Psoas muscle (tissue), 8 donors: Measurements from ENCODE around the gene TMEM121B. TPM values are rescaled to one million over a fixed set of nuclear protein-coding genes. Genes with fewer than 3 reads are reported as not detected.

Experiments
- ATAC-seq, 4 donors: fragments of 200-7000 bp; cut with Tn5 transposase; one replicate each; pipeline ENCODE4 v1.9.1; 2020; ENCODE audit warnings: moderate library complexity in 3 of 4, mild to moderate bottlenecking in 2 of 4
- DNase-seq, 2 donors: peaks; one replicate each; pipeline ENCODE4 v3.0.0-alpha.2; 2020
- H3K27ac ChIP-seq: fragments of 200-600 bp; one replicate; pipeline ENCODE4 v1.8.0; 2022
- H3K27me3 ChIP-seq, 3 donors: fragments of 200-600 bp in 1 of 3; one replicate each; pipeline versions ENCODE4 v1.6.1 to v1.8.0; 2013 to 2022; ENCODE audit warnings: low read length in 2 of 3, mild to moderate bottlenecking in 2 of 3, moderate library complexity in 1 of 3; ENCODE audit not compliant: insufficient read depth in 3 of 3
- H3K36me3 ChIP-seq, 2 donors: fragments of 200-600 bp in 1 of 2; one replicate each; pipeline versions ENCODE4 v1.6.1 to v1.8.0; 2013 to 2022; ENCODE audit warnings: low read depth in 1 of 2, mild to moderate bottlenecking in 1 of 2, moderate library complexity in 1 of 2; ENCODE audit not compliant: insufficient read depth in 1 of 2
- H3K4me1 ChIP-seq: fragments of 200-600 bp; one replicate; pipeline ENCODE4 v1.8.0; 2022
- H3K4me3 ChIP-seq: fragments of 200-600 bp; one replicate; pipeline ENCODE4 v1.8.0; 2022; ENCODE audit warnings: mild to moderate bottlenecking
- H3K9me3 ChIP-seq: fragments of 200-600 bp; one replicate; pipeline ENCODE4 v1.8.0; 2022
- WGBS, 3 donors: extraction: QIAGEN DNeasy Blood & Tissue Kit; methylation state at CpG; one replicate each; pipeline versions ENCODE4 v1.1.6 to v1.1.7; 2013; 5-methylcytosine and 5-hydroxymethylcytosine counted together
- intact Hi-C, 2 donors: fragments of 100-400 bp; cut with DNase I; formaldehyde crosslinking; loops; one replicate each; pipeline versions ENCODE4 v1.11.0 to v1.14.2; 2022
- polyA plus RNA-seq, 3 donors: library from polyadenylated mRNA; stranded (reverse); fragments of 200-250 nt; gene quantifications; one replicate each; pipeline ENCODE4 v1.2.3, GENCODE V29; 2013
- total RNA-seq, 4 donors: library from RNA; stranded (reverse); fragmentation: NEBNext Ultra II Directional in 2 of 4; extraction: Animal tissue kit (Norgen Biotek cat#: 25700) in 2 of 4; gene quantifications; one replicate each; pipeline versions ENCODE4 v1.2.1 to v1.2.4, GENCODE V29; 2021 to 2023
- TF ChIP-seq, protein P1 (sequence below): fragments of 200-600 bp; IDR thresholded peaks from one replicate; pipeline ENCODE4 v1.8.0; 2022; ENCODE audit warnings: antibody characterized with exemption
- donor health status: healthy with polysubstance abuse.
- donor health status: DM: no; HTN: no; CAD: no; lungs with moderate emphysema.
- donor health status: Bipolar disorder and iron deficiency.
- donor health status: healthy.
- donor health status: DM: yes; HTN: yes; CAD: no.
- donor health status: DM: no; HTN: no; CAD: no.
- donor health status: DM: no; HTN: no; CAD: no.
- donor health status: DM: yes; HTN: yes; CAD: no.

Gene TMEM121B
- total and polyA plus RNA-seq, 7 donors = 0.03 to 0.80 (median 0.28) TPM

DNA sequence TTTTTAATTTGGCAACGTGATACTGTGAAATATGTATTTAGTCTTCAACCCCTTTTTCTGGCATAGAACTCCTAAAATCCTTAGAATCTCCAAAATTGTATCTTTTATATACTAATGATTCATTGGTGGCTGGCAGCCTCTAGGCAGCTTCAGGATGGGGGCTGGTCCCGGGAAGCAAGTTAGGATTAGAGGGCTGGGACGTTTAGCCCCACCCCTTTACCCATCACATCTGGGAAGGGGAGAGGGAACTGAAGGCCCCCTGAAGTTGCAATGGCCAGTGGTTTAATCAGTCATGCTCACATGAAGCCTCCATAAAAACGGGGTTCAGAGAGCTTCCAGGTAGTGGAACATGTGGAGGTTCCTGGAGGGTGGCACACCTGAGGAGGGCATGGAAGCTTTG lies 29.3 kb downstream of the TMEM121B start:
- no peak overlapping the region for H3K4me3 ChIP-seq
- intact Hi-C loops = no loop called here
- TF ChIP-seq, protein P1, sequence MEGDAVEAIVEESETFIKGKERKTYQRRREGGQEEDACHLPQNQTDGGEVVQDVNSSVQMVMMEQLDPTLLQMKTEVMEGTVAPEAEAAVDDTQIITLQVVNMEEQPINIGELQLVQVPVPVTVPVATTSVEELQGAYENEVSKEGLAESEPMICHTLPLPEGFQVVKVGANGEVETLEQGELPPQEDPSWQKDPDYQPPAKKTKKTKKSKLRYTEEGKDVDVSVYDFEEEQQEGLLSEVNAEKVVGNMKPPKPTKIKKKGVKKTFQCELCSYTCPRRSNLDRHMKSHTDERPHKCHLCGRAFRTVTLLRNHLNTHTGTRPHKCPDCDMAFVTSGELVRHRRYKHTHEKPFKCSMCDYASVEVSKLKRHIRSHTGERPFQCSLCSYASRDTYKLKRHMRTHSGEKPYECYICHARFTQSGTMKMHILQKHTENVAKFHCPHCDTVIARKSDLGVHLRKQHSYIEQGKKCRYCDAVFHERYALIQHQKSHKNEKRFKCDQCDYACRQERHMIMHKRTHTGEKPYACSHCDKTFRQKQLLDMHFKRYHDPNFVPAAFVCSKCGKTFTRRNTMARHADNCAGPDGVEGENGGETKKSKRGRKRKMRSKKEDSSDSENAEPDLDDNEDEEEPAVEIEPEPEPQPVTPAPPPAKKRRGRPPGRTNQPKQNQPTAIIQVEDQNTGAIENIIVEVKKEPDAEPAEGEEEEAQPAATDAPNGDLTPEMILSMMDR = no peak
- H3K4me1 ChIP-seq = no peaks in the 10 kb centered on the region
- ATAC-seq (no peak), DNase-seq (no peak)
- no peaks in the 10 kb centered on the region for H3K9me3 ChIP-seq
- no peaks in the 10 kb centered on the region for H3K27me3 ChIP-seq
- no peak overlapping the region for H3K27ac ChIP-seq
- WGBS, 3 donors = 56 to 62% (median 57%) methylated on average over 4 of the region's 4 CpGs
- no peaks in the 10 kb centered on the region for H3K36me3 ChIP-seq

DNA sequence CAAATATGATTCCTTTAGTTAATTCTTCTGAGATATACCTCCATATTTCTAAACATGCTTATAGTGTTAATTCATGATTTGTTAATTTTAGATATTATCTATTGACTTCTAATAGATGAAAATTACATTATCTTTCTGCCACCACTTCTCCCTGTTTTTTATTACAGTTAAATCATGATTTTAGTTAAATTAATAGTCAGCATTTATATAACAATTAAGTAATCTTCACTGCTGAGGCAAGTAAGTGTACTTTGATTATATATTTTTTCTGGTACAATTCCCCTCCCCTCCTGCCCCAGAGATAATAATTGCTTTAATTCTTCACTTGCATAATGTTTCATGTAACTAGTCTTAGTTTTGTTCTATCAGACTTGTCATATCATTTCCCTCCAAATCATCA lies 30.6 kb downstream of the TMEM121B start:
- no peaks in the 10 kb centered on the region for H3K36me3 ChIP-seq
- no peaks in the 10 kb centered on the region for H3K9me3 ChIP-seq
- no peak overlapping the region for H3K27ac ChIP-seq
- H3K4me1 ChIP-seq = no peaks in the 10 kb centered on the region
- no peak overlapping the region for H3K4me3 ChIP-seq
- TF ChIP-seq, protein P1 = no peak
- intact Hi-C loops = no loop called here
- H3K27me3 ChIP-seq = peaks cover 0 to 6% (median 3%) of the 10 kb centered on the region in 3 donors
- ATAC-seq (no peak), DNase-seq (no peak)

DNA sequence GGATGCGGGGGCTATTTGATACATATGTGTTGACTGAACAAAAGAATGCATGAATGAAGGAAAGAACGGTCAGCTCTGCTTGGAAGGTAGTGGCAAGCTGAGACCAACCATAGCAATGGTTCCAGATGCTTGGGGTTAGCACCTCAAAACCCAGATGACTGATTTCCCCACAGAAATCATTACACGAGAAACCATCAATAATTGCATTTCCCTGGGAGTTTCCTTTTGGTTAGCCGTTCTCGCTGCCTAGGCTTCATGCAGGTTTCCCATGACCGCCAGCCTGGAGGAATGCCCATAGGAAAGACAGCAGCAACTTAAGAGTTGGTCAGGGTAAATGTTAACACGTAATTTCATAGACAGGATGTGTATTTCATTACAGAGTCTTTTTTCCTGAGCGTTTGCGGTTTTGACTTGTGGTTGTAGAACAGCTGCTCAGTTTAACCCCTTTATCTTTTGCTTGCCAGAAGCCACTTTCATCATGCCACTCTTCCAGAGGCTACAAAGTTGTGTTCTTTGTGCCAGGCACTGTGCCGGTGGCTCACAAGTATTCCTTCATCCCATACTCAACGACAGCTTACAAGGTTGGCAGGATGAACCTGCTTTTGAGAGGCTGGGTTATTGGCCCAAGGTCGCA lies 33.5 kb downstream of the TMEM121B start:
- ATAC-seq (no peak), DNase-seq (no peak)
- Histone ChIP-seq H3K4me3 (no peak overlapping the region), H3K4me1 (no peaks in the 10 kb centered on the region), H3K9me3 (no peaks in the 10 kb centered on the region), H3K27ac (no peak overlapping the region), H3K36me3 (no peaks in the 10 kb centered on the region), H3K27me3 (peaks cover 0 to 26% (median 11%) of the 10 kb centered on the region in 3 donors)
- 44 to 58% (median 50%) methylated on average over 12 of the region's 12 CpGs for WGBS, 3 donors
- TF ChIP-seq, protein P1 = no peak
- intact Hi-C loops = no loop called here

DNA sequence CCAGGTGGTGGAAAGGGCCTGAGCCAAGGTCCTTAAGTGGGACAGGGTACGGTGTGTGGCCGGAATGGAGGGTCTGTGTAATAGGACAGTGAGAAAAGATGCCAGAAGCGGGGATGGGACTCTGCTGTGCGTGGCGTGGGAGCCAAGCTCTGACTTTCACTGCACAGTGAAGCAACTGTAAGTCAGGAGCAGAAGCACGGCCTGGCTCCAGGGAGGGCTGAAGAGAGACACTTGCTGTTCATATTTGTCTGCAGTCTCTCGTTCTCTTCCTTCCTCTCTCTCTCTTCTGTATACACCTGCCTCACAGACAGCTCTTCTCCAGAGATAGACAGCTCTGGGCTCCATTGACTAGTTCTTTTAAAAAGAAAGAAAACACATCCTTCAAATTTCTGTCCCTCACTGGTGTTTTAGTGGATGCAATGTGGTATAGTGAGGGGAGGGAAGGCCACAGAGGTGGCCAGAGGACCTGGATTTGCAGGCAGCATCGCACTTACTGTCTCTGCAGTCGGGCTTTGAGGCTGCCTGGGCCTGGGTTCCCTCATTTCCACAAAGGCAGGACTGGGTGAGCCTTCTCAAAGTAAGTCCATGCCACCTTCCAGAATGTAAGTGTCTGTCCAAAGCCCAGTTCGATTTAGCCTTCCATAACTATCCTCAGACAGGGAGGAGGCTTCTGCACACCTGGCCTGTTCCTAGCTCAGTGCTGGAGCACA lies 34.2 kb downstream of the TMEM121B start:
- 62 to 79% (median 66%) methylated on average over 10 of the region's 10 CpGs for WGBS, 3 donors
- H3K4me1 ChIP-seq = no peaks in the 10 kb centered on the region
- DNase-seq (no peak), ATAC-seq (no peak)
- H3K27ac ChIP-seq = no peak overlapping the region
- H3K4me3 ChIP-seq = peak overlapping the region; percentile 82
- H3K36me3 ChIP-seq = no peaks in the 10 kb centered on the region
- intact Hi-C loops = no loop called here
- H3K9me3 ChIP-seq = no peaks in the 10 kb centered on the region
- peaks cover 0 to 26% (median 11%) of the 10 kb centered on the region in 3 donors for H3K27me3 ChIP-seq
- TF ChIP-seq, protein P1 = no peak
